Activated CD8-positive, alpha-beta T cell treated with anti-CD3 and anti-CD28 coated beads for 36 hours (primary cell): Measurements from ENCODE around the gene ITPR1. TPM values are rescaled to one million over a fixed set of nuclear protein-coding genes. Genes with fewer than 3 reads are reported as not detected.

ENCODE experiments used
- ATAC-seq: fragments of 200-7000 bp; cut with Tn5 transposase; one replicate; pipeline ENCODE4 v1.10.0; 2021; ENCODE audit warnings: mild to moderate bottlenecking, moderate library complexity
- CTCF ChIA-PET: fragments of 350-600 bp; sonication (Branson Sonifier 250); formaldehyde crosslinking; loops from one replicate; lab custom pipeline; 2021; ENCODE audit warnings: antibody characterized with exemption; lab: Charles Lee
- POLR2A ChIA-PET: fragments of 350-600 bp; sonication (Branson Sonifier 250); formaldehyde crosslinking; loops from one replicate; lab custom pipeline; 2021; ENCODE audit warnings: antibody characterized with exemption; lab: Charles Lee
- DNase-seq: peaks from one replicate; pipeline ENCODE4 v3.0.0-alpha.2; 2020
- H3K27ac Mint-ChIP-seq: one replicate; pipeline ENCODE4 v1.8.0; 2021; ENCODE audit warnings: mild to moderate bottlenecking, mixed read lengths
- H3K27me3 Mint-ChIP-seq: one replicate; pipeline ENCODE4 v1.8.0; 2021; ENCODE audit warnings: mixed read lengths
- H3K36me3 Mint-ChIP-seq: one replicate; pipeline ENCODE4 v1.8.0; 2021; ENCODE audit warnings: low read depth, mixed read lengths
- H3K4me1 Mint-ChIP-seq: one replicate; pipeline ENCODE4 v1.8.0; 2021; ENCODE audit warnings: low read depth, mixed read lengths
- H3K4me3 Mint-ChIP-seq: one replicate; pipeline ENCODE4 v1.8.0; 2021; ENCODE audit warnings: mild to moderate bottlenecking, moderate library complexity, mixed read lengths
- H3K9me3 Mint-ChIP-seq: one replicate; pipeline ENCODE4 v1.8.0; 2021; ENCODE audit warnings: mixed read lengths
- intact Hi-C: fragments of 100-400 bp; cut with micrococcal nuclease; formaldehyde crosslinking; loops from one replicate; pipeline ENCODE4 v1.10.0; 2022
- total RNA-seq, 2 experiments: library from RNA; stranded (reverse); gene quantifications; one replicate each; pipeline ENCODE4 v1.2.3, GENCODE V29; 2021
- TF ChIP-seq, protein P1 (sequence below): fragments of 200-600 bp; IDR thresholded peaks from one replicate; pipeline ENCODE4 v1.8.0; 2022; ENCODE audit warnings: antibody characterized with exemption, mild to moderate bottlenecking

The ITPR1 gene
- total RNA-seq, 2 experiments from 2014 or later: 93.9 to 98.2 TPM

DNA sequence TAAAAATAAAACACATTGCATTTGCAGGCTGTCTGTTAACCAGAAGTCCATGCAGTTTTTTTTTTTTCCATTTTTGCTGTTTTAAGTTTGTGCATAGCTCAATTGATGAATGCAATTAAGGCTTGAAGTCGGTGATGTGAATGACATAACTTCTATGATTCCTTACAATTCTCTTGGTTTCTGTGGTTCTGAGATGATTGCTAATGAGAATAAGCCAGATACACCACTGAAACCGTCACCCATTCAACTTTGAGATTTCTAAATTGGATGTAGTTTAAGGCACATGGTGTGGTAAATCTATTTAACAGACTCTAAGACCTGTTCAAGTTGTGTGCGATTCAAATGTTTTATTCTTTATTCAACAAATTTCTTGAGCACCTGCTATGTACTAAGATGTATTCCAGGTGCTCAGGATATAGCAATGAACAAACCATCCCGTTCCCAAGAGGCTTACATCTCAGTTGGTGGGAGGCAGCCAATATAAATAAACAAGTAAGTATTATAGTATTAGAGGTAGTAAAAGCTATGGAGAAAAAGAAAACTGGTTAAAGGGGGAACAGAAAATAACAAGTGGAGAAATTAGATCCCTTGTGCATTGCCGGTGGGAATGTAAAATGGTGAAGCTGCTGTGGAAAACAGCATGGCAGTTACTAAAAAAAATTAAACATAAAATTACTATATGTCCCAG, 4.0 kb downstream of the ITPR1 start:
- DNase-seq (no peak), ATAC-seq (no peak)
- H3K27me3 Mint-ChIP-seq: no peaks in the 10 kb centered on the region
- no peak overlapping the region for H3K4me3 Mint-ChIP-seq
- peaks cover 35% of the 10 kb centered on the region for H3K4me1 Mint-ChIP-seq
- CTCF ChIA-PET: no interaction called here
- intact Hi-C loops: no loop called here
- H3K36me3 Mint-ChIP-seq: peaks cover 44% of the 10 kb centered on the region
- TF ChIP-seq, protein P1, sequence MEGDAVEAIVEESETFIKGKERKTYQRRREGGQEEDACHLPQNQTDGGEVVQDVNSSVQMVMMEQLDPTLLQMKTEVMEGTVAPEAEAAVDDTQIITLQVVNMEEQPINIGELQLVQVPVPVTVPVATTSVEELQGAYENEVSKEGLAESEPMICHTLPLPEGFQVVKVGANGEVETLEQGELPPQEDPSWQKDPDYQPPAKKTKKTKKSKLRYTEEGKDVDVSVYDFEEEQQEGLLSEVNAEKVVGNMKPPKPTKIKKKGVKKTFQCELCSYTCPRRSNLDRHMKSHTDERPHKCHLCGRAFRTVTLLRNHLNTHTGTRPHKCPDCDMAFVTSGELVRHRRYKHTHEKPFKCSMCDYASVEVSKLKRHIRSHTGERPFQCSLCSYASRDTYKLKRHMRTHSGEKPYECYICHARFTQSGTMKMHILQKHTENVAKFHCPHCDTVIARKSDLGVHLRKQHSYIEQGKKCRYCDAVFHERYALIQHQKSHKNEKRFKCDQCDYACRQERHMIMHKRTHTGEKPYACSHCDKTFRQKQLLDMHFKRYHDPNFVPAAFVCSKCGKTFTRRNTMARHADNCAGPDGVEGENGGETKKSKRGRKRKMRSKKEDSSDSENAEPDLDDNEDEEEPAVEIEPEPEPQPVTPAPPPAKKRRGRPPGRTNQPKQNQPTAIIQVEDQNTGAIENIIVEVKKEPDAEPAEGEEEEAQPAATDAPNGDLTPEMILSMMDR: no peak
- POLR2A ChIA-PET: interaction anchor here (5.3 to 5.6 kb wide), 2 partner anchors 8 to 29 kb away, joined by 48 to 73 read pairs; partner anchors contain the start of gene SUMF1
- H3K9me3 Mint-ChIP-seq: no peaks in the 10 kb centered on the region
- no peak overlapping the region for H3K27ac Mint-ChIP-seq

DNA sequence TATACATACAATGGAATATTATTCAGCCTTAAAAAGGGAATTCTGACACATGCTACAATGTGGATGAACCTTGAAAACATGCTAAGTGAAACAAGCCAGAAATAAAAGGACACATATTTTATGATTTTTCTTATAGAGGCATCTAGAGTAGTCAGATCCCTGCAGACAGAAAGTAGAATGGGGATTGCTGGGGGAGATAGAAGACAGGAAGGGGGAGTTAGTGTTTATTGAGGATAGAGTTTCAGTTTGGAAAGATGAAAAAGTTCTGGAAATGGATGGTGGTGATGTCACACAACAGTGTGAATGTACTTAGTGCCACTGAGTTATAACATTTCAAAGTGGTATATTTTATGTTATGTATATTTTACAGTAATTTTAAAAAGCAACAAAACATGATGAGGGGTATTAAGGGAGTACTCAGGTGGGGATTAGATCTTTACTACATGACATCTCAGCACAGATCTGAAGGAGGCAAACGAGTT, 4.7 kb downstream of the ITPR1 start:
- H3K27me3 Mint-ChIP-seq: no peaks in the 10 kb centered on the region
- ChIA-PET POLR2A (no interaction called here), CTCF (no interaction called here)
- ATAC-seq (no peak), DNase-seq (no peak)
- no peaks in the 10 kb centered on the region for H3K9me3 Mint-ChIP-seq
- H3K4me3 Mint-ChIP-seq: no peak overlapping the region
- H3K27ac Mint-ChIP-seq: no peak overlapping the region
- TF ChIP-seq, protein P1: no peak
- peaks cover 34% of the 10 kb centered on the region for H3K4me1 Mint-ChIP-seq
- H3K36me3 Mint-ChIP-seq: peaks cover 44% of the 10 kb centered on the region
- intact Hi-C loops: no loop called here

DNA sequence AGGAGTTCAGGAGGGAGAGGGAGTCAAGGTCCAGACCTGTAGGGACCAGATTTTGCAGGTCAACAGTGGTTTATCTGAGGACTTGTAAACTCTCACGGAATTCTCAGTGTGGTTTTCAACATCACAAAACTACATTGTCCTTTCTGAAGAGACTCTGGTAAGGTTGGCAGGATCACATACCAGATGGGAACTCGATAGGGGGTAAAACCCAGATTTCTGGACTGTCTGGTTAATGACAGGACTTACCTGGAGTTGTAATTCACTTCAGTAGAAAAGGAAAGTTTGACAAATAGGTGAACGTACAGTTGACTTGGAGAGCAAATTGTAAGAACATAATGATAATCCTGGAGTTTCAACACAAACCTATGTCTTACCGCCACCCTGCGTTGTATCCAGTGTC, 5.3 kb downstream of the ITPR1 start:
- no peak for DNase-seq
- POLR2A ChIA-PET: no interaction called here
- CTCF ChIA-PET: no interaction called here
- Mint-ChIP-seq H3K4me1 (peaks cover 39% of the 10 kb centered on the region), H3K4me3 (no peak overlapping the region), H3K27ac (no peak overlapping the region), H3K9me3 (no peaks in the 10 kb centered on the region), H3K27me3 (no peaks in the 10 kb centered on the region), H3K36me3 (peaks cover 47% of the 10 kb centered on the region)
- intact Hi-C loops: no loop called here
- ATAC-seq: no peak
- TF ChIP-seq, protein P1: no peak

DNA sequence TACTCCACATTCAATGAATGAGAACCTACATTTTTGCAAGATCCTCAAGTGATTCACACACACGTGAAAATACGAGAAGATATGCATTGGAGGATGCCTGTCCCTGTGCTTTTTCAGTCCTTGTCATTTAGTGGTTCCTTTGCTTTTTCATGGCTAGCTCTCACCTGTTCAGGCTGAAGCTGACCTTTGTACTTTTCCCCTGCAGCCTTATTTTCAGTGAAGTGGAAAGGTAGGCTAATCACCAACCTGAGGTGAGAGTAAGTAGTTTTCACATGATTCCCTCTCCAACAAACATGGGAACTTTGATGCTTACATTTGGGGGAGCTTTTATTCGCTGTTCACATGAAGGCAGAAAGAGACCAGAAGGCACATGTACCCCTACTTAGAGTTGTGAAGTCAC, 8.3 kb downstream of the ITPR1 start:
- ATAC-seq (no peak), DNase-seq (no peak)
- H3K4me3 Mint-ChIP-seq: no peak overlapping the region
- H3K27ac Mint-ChIP-seq: no peak overlapping the region
- ChIA-PET CTCF (interaction anchor here (1.0 to 2.2 kb wide), 3 partner anchors 15 to 151 kb away, joined by 3 to 6 read pairs (median 3); no protein-coding TSS in a partner anchor), POLR2A (interaction anchor here (1.1 to 6.9 kb wide), 2 partner anchors 7 to 9 kb away, joined by 3 to 73 read pairs; partner anchors contain the start of gene ITPR1)
- no peaks in the 10 kb centered on the region for H3K27me3 Mint-ChIP-seq
- TF ChIP-seq, protein P1: no peak
- no peaks in the 10 kb centered on the region for H3K9me3 Mint-ChIP-seq
- H3K4me1 Mint-ChIP-seq: peaks cover 46% of the 10 kb centered on the region
- intact Hi-C loops: no loop called here
- H3K36me3 Mint-ChIP-seq: peaks cover 28% of the 10 kb centered on the region

DNA sequence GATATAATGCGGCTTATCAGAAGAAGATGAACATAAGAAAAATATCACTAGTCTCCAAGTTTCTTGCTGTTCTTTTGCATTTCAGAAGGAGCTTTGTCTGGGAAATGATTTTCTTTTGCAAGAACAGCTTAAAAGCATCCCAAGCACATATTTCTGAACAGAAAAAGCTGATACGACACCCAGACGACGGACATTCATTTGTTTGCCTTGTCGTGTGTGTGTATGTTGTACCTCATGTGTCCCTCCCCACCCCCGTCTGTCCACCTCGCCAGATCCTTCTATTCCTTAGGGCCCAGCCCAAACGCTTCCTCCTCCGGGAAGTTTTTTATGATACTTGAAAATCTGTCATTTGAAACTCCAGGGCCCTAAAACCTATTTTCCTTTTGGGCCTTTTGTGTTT, 8.8 kb downstream of the ITPR1 start:
- POLR2A ChIA-PET: interaction anchor here (1.1 to 6.9 kb wide), 2 partner anchors 7 to 8 kb away, joined by 3 to 73 read pairs; partner anchors contain the start of gene ITPR1
- ATAC-seq (no peak), DNase-seq (no peak)
- H3K4me1 Mint-ChIP-seq: peaks cover 44% of the 10 kb centered on the region
- H3K4me3 Mint-ChIP-seq: no peak overlapping the region
- no peak overlapping the region for H3K27ac Mint-ChIP-seq
- H3K36me3 Mint-ChIP-seq: peaks cover 23% of the 10 kb centered on the region
- no peaks in the 10 kb centered on the region for H3K9me3 Mint-ChIP-seq
- TF ChIP-seq, protein P1: no peak
- no peaks in the 10 kb centered on the region for H3K27me3 Mint-ChIP-seq
- CTCF ChIA-PET: interaction anchor here (1.0 to 2.2 kb wide), 3 partner anchors 15 to 152 kb away, joined by 3 to 6 read pairs (median 3); no protein-coding TSS in a partner anchor
- intact Hi-C loops: no loop called here
